Nephron progenitor cell (in vitro differentiated cells): ENCODE results near the gene PARD3.

ENCODE experiments used
- DNase-seq: peaks from one replicate; pipeline ENCODE4 v3.0.0; 2021
- H3K27ac Mint-ChIP-seq: 2 replicates; pipeline ENCODE4 v1.8.0; 2021; ENCODE audit warnings: mild to moderate bottlenecking, moderate library complexity, mixed read lengths
- H3K27me3 Mint-ChIP-seq: 2 replicates; pipeline ENCODE4 v1.8.0; 2021; ENCODE audit warnings: mild to moderate bottlenecking, low read depth, mixed read lengths; ENCODE audit not compliant: poor library complexity
- H3K36me3 Mint-ChIP-seq: 2 replicates; pipeline ENCODE4 v1.8.0; 2021; ENCODE audit warnings: low read depth, mixed read lengths
- H3K4me1 Mint-ChIP-seq: 2 replicates; pipeline ENCODE4 v1.8.0; 2021; ENCODE audit warnings: mixed read lengths
- H3K4me3 Mint-ChIP-seq: 2 replicates; pipeline ENCODE4 v1.8.0; 2021; ENCODE audit warnings: mild to moderate bottlenecking, moderate library complexity, mixed read lengths
- H3K9me3 Mint-ChIP-seq: 2 replicates; pipeline ENCODE4 v1.8.0; 2021; ENCODE audit warnings: mild to moderate bottlenecking, moderate library complexity, mixed read lengths
- TF ChIP-seq, protein P1 (sequence below): fragments of 200-600 bp; sonication (generic); IDR thresholded peaks from 2 replicates; pipeline ENCODE4 v1.5.0; 2021; ENCODE audit warnings: antibody characterized with exemption

The PARD3 gene

DNA sequence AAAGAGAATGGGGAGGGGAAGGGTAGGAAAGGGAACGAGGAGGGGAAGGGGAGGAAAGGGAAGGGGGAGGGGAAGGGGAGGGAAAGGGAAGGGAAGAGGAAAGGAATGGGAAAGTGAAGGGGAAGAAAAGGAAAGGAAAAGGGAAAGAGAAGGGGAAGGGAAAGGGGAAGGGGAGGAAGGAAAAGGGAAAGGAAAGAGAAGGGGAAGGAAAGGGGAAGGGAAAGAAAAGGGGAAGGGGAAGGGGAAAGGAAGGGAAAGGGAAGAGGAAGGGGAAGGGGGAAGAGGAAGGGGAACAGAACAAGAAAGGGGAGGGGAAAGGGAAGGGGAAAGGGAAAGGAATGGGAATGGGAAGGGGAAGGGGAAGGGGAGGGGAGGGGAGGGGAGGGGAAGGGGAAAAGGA, 352.1 kb downstream of the PARD3 start:
- DNase-seq, result no peak
- Mint-ChIP-seq H3K27ac (no peak overlapping the region), H3K4me1 (no peaks in the 10 kb centered on the region), H3K4me3 (no peak overlapping the region), H3K27me3 (no peaks in the 10 kb centered on the region), H3K9me3 (no peaks in the 10 kb centered on the region), H3K36me3 (peaks cover 9% of the 10 kb centered on the region)
- TF ChIP-seq, protein P1, sequence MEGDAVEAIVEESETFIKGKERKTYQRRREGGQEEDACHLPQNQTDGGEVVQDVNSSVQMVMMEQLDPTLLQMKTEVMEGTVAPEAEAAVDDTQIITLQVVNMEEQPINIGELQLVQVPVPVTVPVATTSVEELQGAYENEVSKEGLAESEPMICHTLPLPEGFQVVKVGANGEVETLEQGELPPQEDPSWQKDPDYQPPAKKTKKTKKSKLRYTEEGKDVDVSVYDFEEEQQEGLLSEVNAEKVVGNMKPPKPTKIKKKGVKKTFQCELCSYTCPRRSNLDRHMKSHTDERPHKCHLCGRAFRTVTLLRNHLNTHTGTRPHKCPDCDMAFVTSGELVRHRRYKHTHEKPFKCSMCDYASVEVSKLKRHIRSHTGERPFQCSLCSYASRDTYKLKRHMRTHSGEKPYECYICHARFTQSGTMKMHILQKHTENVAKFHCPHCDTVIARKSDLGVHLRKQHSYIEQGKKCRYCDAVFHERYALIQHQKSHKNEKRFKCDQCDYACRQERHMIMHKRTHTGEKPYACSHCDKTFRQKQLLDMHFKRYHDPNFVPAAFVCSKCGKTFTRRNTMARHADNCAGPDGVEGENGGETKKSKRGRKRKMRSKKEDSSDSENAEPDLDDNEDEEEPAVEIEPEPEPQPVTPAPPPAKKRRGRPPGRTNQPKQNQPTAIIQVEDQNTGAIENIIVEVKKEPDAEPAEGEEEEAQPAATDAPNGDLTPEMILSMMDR, result no peak

DNA sequence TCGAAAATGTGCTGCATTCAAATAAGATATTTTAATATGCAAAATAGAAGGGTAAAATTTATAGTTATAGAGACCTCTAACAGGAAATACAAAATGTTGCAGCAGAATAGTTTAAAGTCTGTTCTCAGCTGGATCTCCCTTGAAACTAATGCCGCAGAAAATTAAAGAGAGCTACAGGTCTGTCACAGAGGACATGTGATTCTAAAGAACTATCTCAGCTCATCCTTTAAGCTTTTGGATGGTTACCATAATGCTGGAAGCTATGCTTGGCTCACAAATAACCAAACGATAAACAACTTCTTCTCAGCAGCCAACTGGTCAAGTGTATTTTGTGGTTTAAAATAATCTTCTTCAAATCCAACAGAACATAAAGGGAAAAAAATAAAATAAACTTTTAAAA, 353.0 kb downstream of the PARD3 start:
- Mint-ChIP-seq H3K36me3 (peaks cover 6% of the 10 kb centered on the region), H3K27ac (no peak overlapping the region), H3K4me3 (no peak overlapping the region), H3K9me3 (no peaks in the 10 kb centered on the region), H3K27me3 (no peaks in the 10 kb centered on the region), H3K4me1 (no peaks in the 10 kb centered on the region)
- TF ChIP-seq, protein P1, result no peak
- DNase-seq, result no peak

DNA sequence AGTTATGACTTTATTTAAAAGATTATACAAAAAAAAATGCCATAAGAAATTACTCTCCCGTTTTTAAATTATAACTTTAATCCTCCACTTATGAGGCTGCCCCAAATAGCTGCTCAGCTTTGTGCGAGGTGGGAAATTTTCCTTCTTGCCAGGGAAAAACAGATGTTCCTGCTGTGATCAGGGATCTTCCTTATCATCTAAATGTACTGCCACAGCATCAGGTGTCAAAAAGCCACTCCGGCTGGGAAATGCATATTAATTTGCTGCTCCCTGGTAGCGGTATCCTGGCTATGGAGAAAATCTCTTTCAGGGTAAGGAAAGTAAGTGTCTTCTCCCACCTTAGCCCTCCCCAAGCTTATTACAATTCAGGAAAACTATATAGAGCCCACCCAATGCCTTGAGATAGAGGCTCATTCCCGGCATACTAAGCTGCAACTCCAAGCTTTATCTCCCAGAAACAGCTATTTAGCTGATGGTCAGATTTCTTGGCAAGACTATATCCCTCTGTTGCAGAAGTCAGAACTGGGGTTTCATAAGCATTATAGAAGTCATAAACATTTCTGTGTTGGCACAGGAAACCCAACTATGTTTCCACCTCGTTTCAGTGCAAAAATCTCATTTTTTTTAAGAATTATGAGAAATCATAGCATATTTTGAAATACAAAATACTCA, 360.4 kb downstream of the PARD3 start:
- Mint-ChIP-seq H3K36me3 (peaks cover 6% of the 10 kb centered on the region), H3K27ac (no peak overlapping the region), H3K4me3 (no peak overlapping the region), H3K4me1 (no peaks in the 10 kb centered on the region), H3K27me3 (no peaks in the 10 kb centered on the region), H3K9me3 (no peaks in the 10 kb centered on the region)
- TF ChIP-seq, protein P1, result no peak
- DNase-seq, result no peak

DNA sequence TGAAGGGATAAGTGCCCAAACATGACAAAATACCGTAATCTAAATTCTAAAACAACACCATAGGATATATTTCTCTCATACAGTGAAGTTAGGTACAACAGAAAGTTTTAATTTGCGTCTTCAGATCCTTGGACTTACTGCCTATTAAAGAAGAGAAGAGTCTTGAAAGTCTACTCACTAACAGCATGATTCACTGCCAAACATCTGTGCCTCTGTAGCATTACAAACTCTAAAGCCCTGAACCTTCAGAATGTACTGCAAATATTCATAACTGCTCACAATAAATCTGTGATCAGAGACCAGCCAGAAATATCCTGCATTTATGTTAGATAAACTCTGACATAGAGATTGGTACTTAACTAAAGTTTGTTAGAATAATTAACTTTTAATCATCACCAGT, 365.3 kb downstream of the PARD3 start:
- Mint-ChIP-seq H3K27me3 (no peaks in the 10 kb centered on the region), H3K27ac (no peak overlapping the region), H3K4me1 (peaks cover 7% of the 10 kb centered on the region), H3K36me3 (peaks cover 14% of the 10 kb centered on the region), H3K4me3 (no peak overlapping the region), H3K9me3 (no peaks in the 10 kb centered on the region)
- DNase-seq, result no peak
- TF ChIP-seq, protein P1, result no peak

DNA sequence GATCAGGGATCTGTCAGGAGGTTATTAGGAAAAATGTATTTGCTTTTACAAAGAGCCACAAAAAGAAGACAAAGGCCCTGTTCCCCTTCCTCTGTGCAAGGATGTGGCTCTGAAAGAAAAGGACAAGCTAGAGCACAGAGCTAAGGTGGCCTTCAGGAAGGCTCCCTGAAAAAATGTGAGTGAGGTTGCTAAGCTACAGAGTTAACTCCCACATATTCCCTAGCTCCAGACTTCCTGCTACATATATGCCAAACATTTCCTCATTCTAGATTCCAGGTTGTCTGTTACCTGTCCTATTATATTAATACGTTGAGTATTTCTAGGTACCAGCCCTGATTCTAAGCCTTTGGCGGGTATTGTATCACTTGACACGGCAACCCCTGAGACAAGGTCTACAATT, 369.0 kb downstream of the PARD3 start:
- TF ChIP-seq, protein P1, result no peak
- Mint-ChIP-seq H3K27ac (peak overlapping the region; percentile 81), H3K9me3 (peaks cover 4% of the 10 kb centered on the region), H3K27me3 (no peaks in the 10 kb centered on the region), H3K4me3 (no peak overlapping the region), H3K4me1 (peaks cover 12% of the 10 kb centered on the region), H3K36me3 (peaks cover 43% of the 10 kb centered on the region)
- no peak for DNase-seq
